ENCODE measurements around the gene CDH23.

The CDH23 gene

DNA sequence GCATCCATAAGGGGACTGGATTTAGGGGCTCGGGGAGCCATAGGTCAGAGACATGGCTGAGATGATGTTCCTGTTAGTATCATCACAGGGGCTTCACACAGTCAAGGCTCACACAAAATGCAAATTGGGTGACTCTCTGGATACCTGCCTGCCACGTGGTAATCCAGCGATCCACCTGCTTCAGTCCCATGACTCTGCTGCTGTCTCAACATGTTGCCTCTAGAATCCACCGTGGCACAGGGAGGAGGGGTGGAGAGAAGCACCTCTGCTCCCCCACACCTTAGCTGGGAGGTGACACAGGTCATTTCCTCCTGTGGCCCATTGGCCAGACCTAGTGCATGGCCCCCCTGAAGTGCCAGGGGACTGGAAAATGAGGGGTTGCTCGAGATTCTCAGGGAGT lies 83.1 kb downstream of the CDH23 start:
- H3K27me3 ChIP-seq (ENCODE audit: control insufficient read depth, insufficient read depth, low read length): no peaks in the 10 kb centered on the region
- no peak overlapping the region for H3K9ac ChIP-seq
- H3K79me2 ChIP-seq: peaks cover 5% of the 10 kb centered on the region
- TF ChIP-seq, protein P1, sequence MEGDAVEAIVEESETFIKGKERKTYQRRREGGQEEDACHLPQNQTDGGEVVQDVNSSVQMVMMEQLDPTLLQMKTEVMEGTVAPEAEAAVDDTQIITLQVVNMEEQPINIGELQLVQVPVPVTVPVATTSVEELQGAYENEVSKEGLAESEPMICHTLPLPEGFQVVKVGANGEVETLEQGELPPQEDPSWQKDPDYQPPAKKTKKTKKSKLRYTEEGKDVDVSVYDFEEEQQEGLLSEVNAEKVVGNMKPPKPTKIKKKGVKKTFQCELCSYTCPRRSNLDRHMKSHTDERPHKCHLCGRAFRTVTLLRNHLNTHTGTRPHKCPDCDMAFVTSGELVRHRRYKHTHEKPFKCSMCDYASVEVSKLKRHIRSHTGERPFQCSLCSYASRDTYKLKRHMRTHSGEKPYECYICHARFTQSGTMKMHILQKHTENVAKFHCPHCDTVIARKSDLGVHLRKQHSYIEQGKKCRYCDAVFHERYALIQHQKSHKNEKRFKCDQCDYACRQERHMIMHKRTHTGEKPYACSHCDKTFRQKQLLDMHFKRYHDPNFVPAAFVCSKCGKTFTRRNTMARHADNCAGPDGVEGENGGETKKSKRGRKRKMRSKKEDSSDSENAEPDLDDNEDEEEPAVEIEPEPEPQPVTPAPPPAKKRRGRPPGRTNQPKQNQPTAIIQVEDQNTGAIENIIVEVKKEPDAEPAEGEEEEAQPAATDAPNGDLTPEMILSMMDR (IDR thresholded peaks at IDR 0.05): no peak
- H3K4me1 ChIP-seq: peaks cover 3% of the 10 kb centered on the region
- no peak overlapping the region for H3K4me2 ChIP-seq (ENCODE audit: low read length)
- H3K36me3 ChIP-seq (ENCODE audit: control insufficient read depth, insufficient read depth, low read length): no peaks in the 10 kb centered on the region
- no peak overlapping the region for H3K4me3 ChIP-seq (ENCODE audit: low read depth, low read length)
- no peak overlapping the region for H3K27ac ChIP-seq
- H2AFZ ChIP-seq: no peak overlapping the region
- H3K9me3 ChIP-seq (ENCODE audit: control insufficient read depth, low read length): no peaks in the 10 kb centered on the region

DNA sequence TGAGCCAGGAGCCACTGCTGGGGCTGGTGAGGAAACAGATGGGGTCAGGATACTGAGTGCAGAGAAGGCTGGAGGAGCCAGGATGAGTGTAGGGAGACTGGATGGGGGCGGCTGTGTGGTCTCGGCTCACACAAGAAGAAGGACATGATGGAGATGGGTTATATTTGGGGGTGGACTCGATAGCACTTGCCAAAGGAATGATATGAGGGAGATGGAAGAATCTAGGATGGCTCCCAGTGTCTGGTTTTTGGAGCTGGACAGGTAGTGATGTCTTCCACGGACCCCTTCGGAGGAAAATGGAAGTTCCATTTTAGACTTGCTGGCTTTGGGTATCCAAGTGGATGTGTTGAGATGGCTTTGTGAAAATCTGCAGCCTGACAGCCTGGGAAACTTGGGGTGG lies 83.9 kb downstream of the CDH23 start:
- H3K36me3 ChIP-seq (ENCODE audit: control insufficient read depth, insufficient read depth, low read length): no peaks in the 10 kb centered on the region
- TF ChIP-seq, protein P1 (IDR thresholded peaks at IDR 0.05): no peak
- H3K79me2 ChIP-seq: peaks cover 5% of the 10 kb centered on the region
- H3K9ac ChIP-seq: no peak overlapping the region
- no peak overlapping the region for H3K4me2 ChIP-seq (ENCODE audit: low read length)
- H3K27me3 ChIP-seq (ENCODE audit: control insufficient read depth, insufficient read depth, low read length): no peaks in the 10 kb centered on the region
- H2AFZ ChIP-seq: no peak overlapping the region
- no peaks in the 10 kb centered on the region for H3K4me1 ChIP-seq
- no peaks in the 10 kb centered on the region for H3K9me3 ChIP-seq (ENCODE audit: control insufficient read depth, low read length)
- no peak overlapping the region for H3K27ac ChIP-seq
- no peak overlapping the region for H3K4me3 ChIP-seq (ENCODE audit: low read depth, low read length)

DNA sequence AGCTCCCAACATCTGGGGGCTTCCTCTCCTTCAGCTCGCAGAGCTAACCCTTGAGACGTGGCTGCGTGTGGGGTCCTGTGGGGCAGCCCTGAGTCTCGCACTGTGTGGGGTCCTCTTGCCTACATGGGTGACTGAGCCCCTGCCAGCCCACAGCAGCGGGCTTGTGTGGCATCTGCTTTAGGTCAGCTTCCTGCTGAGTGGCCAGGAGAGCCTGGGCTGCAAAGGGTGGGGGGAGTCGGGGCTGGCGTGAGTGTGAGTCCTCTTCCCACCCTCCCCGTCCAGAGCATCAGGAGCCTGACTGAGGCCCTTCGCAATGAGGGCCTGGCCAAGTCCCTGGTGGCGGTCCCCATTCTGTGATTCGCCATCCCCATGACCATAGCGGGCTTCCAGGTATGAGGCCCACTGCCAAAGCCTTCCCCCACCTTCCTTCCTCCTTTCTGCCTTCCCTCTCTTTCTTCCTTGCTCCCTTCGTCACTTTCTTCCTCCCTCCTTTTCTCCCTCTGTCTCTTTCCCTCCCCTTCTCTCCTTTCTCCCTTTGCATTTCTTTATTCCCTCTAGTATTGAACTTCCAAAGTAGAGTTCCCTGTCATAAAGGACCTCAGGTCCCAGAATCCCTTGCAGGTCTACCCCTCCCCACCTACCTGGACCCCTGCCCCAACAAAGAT lies 85.2 kb downstream of the CDH23 start:
- peaks cover 6% of the 10 kb centered on the region for H3K4me1 ChIP-seq
- no peaks in the 10 kb centered on the region for H3K36me3 ChIP-seq (ENCODE audit: control insufficient read depth, insufficient read depth, low read length)
- H3K27me3 ChIP-seq (ENCODE audit: control insufficient read depth, insufficient read depth, low read length): no peaks in the 10 kb centered on the region
- no peak overlapping the region for H3K9ac ChIP-seq
- H3K4me2 ChIP-seq (ENCODE audit: low read length): no peak overlapping the region
- H3K4me3 ChIP-seq (ENCODE audit: low read depth, low read length): no peak overlapping the region
- H3K27ac ChIP-seq: no peak overlapping the region
- TF ChIP-seq, protein P1 (IDR thresholded peaks at IDR 0.05): no peak
- H3K9me3 ChIP-seq (ENCODE audit: control insufficient read depth, low read length): no peaks in the 10 kb centered on the region
- peaks cover 7% of the 10 kb centered on the region for H3K79me2 ChIP-seq
- no peak overlapping the region for H2AFZ ChIP-seq

DNA sequence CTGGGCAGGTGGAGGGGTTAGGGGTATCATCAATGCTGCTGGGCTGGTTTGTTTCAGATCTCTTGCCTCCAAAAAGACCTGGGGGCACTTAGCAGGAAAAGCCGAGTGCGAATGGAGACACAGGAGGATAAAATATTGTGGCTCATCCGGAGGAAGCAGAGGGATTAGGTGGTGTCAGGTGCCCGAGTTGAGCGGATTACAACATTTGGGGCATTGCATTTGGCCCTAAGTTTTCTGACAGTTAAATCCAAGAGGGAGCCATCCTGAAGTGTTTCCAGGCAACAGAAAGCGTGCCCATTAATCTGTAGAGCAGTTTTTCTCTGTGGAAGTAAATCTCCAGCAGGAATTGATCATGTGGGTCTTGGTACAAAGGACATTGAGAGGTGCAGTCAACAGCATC lies 85.9 kb downstream of the CDH23 start:
- TF ChIP-seq, protein P1 (IDR thresholded peaks at IDR 0.05): no peak

DNA sequence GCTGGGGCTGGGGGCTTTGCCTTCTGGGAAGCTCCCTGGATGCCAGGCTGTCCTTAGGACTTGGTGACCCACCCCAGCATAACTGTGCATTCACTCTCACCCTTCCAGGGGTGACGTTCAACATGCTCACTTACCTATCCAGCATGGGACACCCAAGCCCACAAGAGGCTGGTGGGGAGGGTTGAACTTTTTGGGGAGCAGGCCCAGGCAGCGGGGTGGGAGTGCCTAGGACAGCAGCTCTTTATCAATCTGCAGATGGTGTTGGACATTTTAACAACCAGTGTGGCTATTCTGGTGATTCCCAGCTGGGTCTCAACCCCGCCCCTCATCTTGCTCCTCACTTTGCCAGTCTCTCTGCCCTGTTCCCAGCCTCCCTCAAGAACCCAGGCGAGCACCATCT lies 86.4 kb downstream of the CDH23 start:
- H3K4me1 ChIP-seq: peaks cover 8% of the 10 kb centered on the region
- H3K4me3 ChIP-seq (ENCODE audit: low read depth, low read length): no peak overlapping the region
- no peaks in the 10 kb centered on the region for H3K9me3 ChIP-seq (ENCODE audit: control insufficient read depth, low read length)
- H3K4me2 ChIP-seq (ENCODE audit: low read length): no peak overlapping the region
- H3K9ac ChIP-seq: no peak overlapping the region
- TF ChIP-seq, protein P1 (IDR thresholded peaks at IDR 0.05): no peak
- no peaks in the 10 kb centered on the region for H3K36me3 ChIP-seq (ENCODE audit: control insufficient read depth, insufficient read depth, low read length)
- no peak overlapping the region for H2AFZ ChIP-seq
- H3K27ac ChIP-seq: no peak overlapping the region
- no peaks in the 10 kb centered on the region for H3K27me3 ChIP-seq (ENCODE audit: control insufficient read depth, insufficient read depth, low read length)
- peaks cover 7% of the 10 kb centered on the region for H3K79me2 ChIP-seq

More for the DNA sequence above, 85.9 kb downstream of the CDH23 start:
- no peak overlapping the region for H2AFZ ChIP-seq
- no peak overlapping the region for H3K4me2 ChIP-seq (ENCODE audit: low read length)
- no peaks in the 10 kb centered on the region for H3K27me3 ChIP-seq (ENCODE audit: control insufficient read depth, insufficient read depth, low read length)
- no peak overlapping the region for H3K9ac ChIP-seq
- H3K27ac ChIP-seq: no peak overlapping the region
- peaks cover 8% of the 10 kb centered on the region for H3K4me1 ChIP-seq
- no peak overlapping the region for H3K4me3 ChIP-seq (ENCODE audit: low read depth, low read length)
- no peaks in the 10 kb centered on the region for H3K9me3 ChIP-seq (ENCODE audit: control insufficient read depth, low read length)
- H3K36me3 ChIP-seq (ENCODE audit: control insufficient read depth, insufficient read depth, low read length): no peaks in the 10 kb centered on the region
- H3K79me2 ChIP-seq: peaks cover 7% of the 10 kb centered on the region
